K562 (cell line): ENCODE data around the gene EFEMP2. TPM values are rescaled to one million over a fixed set of nuclear protein-coding genes. Genes with fewer than 3 reads are reported as not detected.
A peak's percentile ranks its signal among the peaks of the same experiment; 100 is the strongest.

Experiments
- ARID4B ChIP-seq: sonication (generic); formaldehyde crosslinking; IDR thresholded peaks from 2 replicates; pipeline ENCODE4 v1.8.0; 2022; ENCODE audit warnings: mild to moderate bottlenecking, missing genetic modification reagents
- BRF2 ChIP-seq: IDR thresholded peaks from 3 replicates; pipeline ENCODE4 v1.6.1; 2011; ENCODE audit warnings: borderline replicate concordance, mild to moderate bottlenecking; ENCODE audit not compliant: insufficient read length, insufficient read depth
- C11orf30 ChIP-seq: fragments of 450-650 bp; IDR thresholded peaks from 2 replicates; pipeline ENCODE4 v1.6.1; 2016; ENCODE audit warnings: low read depth, mild to moderate bottlenecking
- CEBPG ChIP-seq, 3 experiments: fragments of 200-800 bp in 1 of 3; sonication (Bioruptor generic) in 1 of 3; sonication (generic) in 1 of 3; formaldehyde crosslinking in 1 of 3; IDR thresholded peaks in 2 of 3; conservative IDR thresholded peaks in 1 of 3; 2 replicates each; pipeline versions ENCODE4 v1.6.1 to v1.8.0; 2016 to 2022; ENCODE audit warnings: missing compliant biosample characterization in 2 of 3, missing genetic modification characterization in 2 of 3, mild to moderate bottlenecking in 1 of 3, missing genetic modification reagents in 1 of 3
- CHD4 ChIP-seq: fragments of 200-600 bp; sonication (generic); IDR thresholded peaks from 3 replicates; pipeline ENCODE4 v1.6.1; 2012; ENCODE audit warnings: low read depth, mild to moderate bottlenecking, mixed read lengths, low read length, inconsistent platforms; ENCODE audit not compliant: insufficient read depth, insufficient replicate concordance, poor library complexity, severe bottlenecking
- CSDE1 ChIP-seq, 2 experiments: fragments of 450-650 bp; IDR thresholded peaks; 2 replicates each; pipeline ENCODE4 v1.6.1; 2016; ENCODE audit warnings: mild to moderate bottlenecking in 1 of 2
- ETS2 ChIP-seq: IDR thresholded peaks from 2 replicates; pipeline ENCODE4 v1.6.1; 2016; ENCODE audit warnings: borderline replicate concordance, missing genetic modification characterization, mild to moderate bottlenecking, moderate library complexity, missing compliant biosample characterization; ENCODE audit not compliant: poor library complexity, severe bottlenecking
- PHF8 ChIP-seq: fragments of 200-600 bp; sonication (generic); IDR thresholded peaks from 2 replicates; pipeline ENCODE4 v1.6.1; 2012; ENCODE audit warnings: mixed run types, mild to moderate bottlenecking, inconsistent platforms, low read length, moderate library complexity, borderline replicate concordance
- PYGO2 ChIP-seq: fragments of 450-650 bp; IDR thresholded peaks from 2 replicates; pipeline ENCODE4 v1.6.1; 2016; ENCODE audit warnings: mild to moderate bottlenecking, missing genetic modification characterization, moderate library complexity, missing compliant biosample characterization
- SOX6 ChIP-seq: fragments of 450-650 bp; IDR thresholded peaks from 2 replicates; pipeline ENCODE4 v1.6.1; 2014; ENCODE audit warnings: mild to moderate bottlenecking
- STAG1 ChIP-seq: sonication (generic); formaldehyde crosslinking; IDR thresholded peaks from 2 replicates; pipeline ENCODE4 v1.5.0; 2020; ENCODE audit warnings: missing genetic modification reagents, borderline replicate concordance
- TEAD4 ChIP-seq, 2 experiments: sonication (generic) in 1 of 2; formaldehyde crosslinking in 1 of 2; IDR thresholded peaks; 2 replicates each; pipeline versions ENCODE4 v1.6.1 to v1.8.0; 2012 to 2022; ENCODE audit warnings: borderline replicate concordance in 1 of 2, inconsistent platforms in 1 of 2, low read length in 1 of 2, mild to moderate bottlenecking in 1 of 2, missing genetic modification reagents in 1 of 2
- WHSC1 ChIP-seq: IDR thresholded peaks from one replicate; pipeline ENCODE4 v1.6.1; 2012; ENCODE audit warnings: low read length, control low read depth, inconsistent platforms
- ZNF217 ChIP-seq: sonication (generic); formaldehyde crosslinking; IDR thresholded peaks from 2 replicates; pipeline ENCODE4 v1.8.0; 2022; ENCODE audit warnings: mild to moderate bottlenecking, missing genetic modification reagents
- ZNF23 ChIP-seq: fragments of 250-450 bp; sonication (Bioruptor Pico); IDR thresholded peaks from 2 replicates; pipeline ENCODE4 v1.4.0; 2020; ENCODE audit warnings: mild to moderate bottlenecking
- ZNF592 ChIP-seq: fragments of 450-650 bp; IDR thresholded peaks from 2 replicates; pipeline ENCODE4 v1.6.1; 2017; ENCODE audit warnings: antibody characterized with exemption, mild to moderate bottlenecking
- ZNF717 ChIP-seq: fragments of 250-450 bp; sonication (Bioruptor Pico); IDR thresholded peaks from 2 replicates; pipeline ENCODE4 v1.5.0; 2021
- polyA plus RNA-seq, 8 experiments: library from polyadenylated mRNA; depleted of rRNA in 4 of 8; stranded (reverse) in 5 of 8; unstranded in 3 of 8; fragments of >200 nt; fragmentation: Nextera tagmentation in 2 of 8; fragmentation: Illumina TruSeq in 1 of 8; extraction: Ambion mirVana in 2 of 8; extraction: Trizol in 1 of 8; gene quantifications; 2 replicates each; pipeline versions ENCODE4 v1.2.1 to v1.2.3, GENCODE V29; 2011 to 2014; ENCODE audit warnings: inconsistent platforms in 1 of 8, missing spikeins in 1 of 8
- total RNA-seq, 7 experiments: library from RNA; depleted of rRNA in 6 of 7; stranded (reverse); fragments of >200 nt in 6 of 7; fragmentation: Illumina TruSeq in 2 of 7; extraction: Trizol in 2 of 7; gene quantifications; 2 replicates each; pipeline versions ENCODE4 v1.2.1 to v1.2.3, GENCODE V29; 2011 to 2021; ENCODE audit warnings: low replicate concordance in 1 of 7

EFEMP2 gene
- total and polyA plus RNA-seq, 9 of the 15 experiments (the other 6 are each of a cell fraction or from before 2014, with no cell fraction given): 0.07 to 2.9 (median 0.69) TPM; not detected in 1

- TF ChIP-seq ARID4B (CRISPR knock-in tag) (peak; percentile 59), C11orf30 (peak; percentile 93), ZNF717 (CRISPR knock-in tag) (no peak), PYGO2 (tag) (no peak), SOX6 (0 out of 2 replicates have a peak, but pooled peaks have one; percentile 32), ZNF23 (no peak), CSDE1 (IDR thresholded peaks at IDR 0.05) (no peak), CEBPG (CRISPR knock-in tag; IDR thresholded peaks at IDR 0.05) (no peak), CEBPG (tag; conservative IDR thresholded peaks at IDR 0.05 in 1 of 2, IDR thresholded peaks at IDR 0.05 in 1 of 2) (no peak), WHSC1 (no peak), PHF8 (peak; percentile 98), ZNF217 (no peak), ETS2 (tag) (no peak), BRF2 (no peak), STAG1 (CRISPR knock-in tag) (peak; percentile 27; the same call in 1 of the 2 replicates), ZNF592 (0 out of 2 replicates have a peak, but pooled peaks have one; percentile 45), CHD4 (no peak), TEAD4 (IDR thresholded peaks at IDR 0.05; ENCODE audit: low read length) (peak; percentile 60; the same call in 1 of the 2 replicates), TEAD4 (CRISPR knock-in tag; IDR thresholded peaks at IDR 0.05; ENCODE audit: borderline replicate concordance) (no peak)
Observed at GRCh38 chr11:65888163-65888814, 15.7 kb upstream of the EFEMP2 start, which contains the start of gene FIBP (continued).
